ENCODE data around the gene OVOL2.

DNA sequence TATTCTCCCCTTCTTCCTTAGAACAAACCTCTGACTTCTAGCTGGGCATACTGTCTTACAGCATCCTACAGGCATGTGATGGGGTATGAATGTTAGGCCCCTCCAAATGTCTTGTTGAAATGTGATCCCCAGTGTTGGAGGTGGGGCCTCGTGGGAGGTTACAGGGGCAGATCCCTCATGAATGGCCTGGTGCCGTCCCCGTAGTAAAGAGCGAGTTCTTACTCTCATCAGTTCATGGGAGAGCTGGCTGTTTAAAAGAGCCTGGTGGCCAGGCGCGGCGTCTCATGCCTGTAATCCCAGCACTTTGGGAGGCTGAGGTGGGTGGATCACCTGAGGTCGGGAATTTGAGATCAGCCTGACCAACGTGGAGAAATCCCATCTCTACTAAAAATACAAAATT, 15.5 kb downstream of the OVOL2 start:
- TF ChIP-seq, protein P1, sequence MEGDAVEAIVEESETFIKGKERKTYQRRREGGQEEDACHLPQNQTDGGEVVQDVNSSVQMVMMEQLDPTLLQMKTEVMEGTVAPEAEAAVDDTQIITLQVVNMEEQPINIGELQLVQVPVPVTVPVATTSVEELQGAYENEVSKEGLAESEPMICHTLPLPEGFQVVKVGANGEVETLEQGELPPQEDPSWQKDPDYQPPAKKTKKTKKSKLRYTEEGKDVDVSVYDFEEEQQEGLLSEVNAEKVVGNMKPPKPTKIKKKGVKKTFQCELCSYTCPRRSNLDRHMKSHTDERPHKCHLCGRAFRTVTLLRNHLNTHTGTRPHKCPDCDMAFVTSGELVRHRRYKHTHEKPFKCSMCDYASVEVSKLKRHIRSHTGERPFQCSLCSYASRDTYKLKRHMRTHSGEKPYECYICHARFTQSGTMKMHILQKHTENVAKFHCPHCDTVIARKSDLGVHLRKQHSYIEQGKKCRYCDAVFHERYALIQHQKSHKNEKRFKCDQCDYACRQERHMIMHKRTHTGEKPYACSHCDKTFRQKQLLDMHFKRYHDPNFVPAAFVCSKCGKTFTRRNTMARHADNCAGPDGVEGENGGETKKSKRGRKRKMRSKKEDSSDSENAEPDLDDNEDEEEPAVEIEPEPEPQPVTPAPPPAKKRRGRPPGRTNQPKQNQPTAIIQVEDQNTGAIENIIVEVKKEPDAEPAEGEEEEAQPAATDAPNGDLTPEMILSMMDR (IDR thresholded peaks at IDR 0.05), result no peak
- TF ChIP-seq POLR2A (IDR thresholded peaks at IDR 0.05), result no peak
